ENCODE results near the gene ARHGAP26.

Gene ARHGAP26, protein sequence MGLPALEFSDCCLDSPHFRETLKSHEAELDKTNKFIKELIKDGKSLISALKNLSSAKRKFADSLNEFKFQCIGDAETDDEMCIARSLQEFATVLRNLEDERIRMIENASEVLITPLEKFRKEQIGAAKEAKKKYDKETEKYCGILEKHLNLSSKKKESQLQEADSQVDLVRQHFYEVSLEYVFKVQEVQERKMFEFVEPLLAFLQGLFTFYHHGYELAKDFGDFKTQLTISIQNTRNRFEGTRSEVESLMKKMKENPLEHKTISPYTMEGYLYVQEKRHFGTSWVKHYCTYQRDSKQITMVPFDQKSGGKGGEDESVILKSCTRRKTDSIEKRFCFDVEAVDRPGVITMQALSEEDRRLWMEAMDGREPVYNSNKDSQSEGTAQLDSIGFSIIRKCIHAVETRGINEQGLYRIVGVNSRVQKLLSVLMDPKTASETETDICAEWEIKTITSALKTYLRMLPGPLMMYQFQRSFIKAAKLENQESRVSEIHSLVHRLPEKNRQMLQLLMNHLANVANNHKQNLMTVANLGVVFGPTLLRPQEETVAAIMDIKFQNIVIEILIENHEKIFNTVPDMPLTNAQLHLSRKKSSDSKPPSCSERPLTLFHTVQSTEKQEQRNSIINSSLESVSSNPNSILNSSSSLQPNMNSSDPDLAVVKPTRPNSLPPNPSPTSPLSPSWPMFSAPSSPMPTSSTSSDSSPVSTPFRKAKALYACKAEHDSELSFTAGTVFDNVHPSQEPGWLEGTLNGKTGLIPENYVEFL

DNA sequence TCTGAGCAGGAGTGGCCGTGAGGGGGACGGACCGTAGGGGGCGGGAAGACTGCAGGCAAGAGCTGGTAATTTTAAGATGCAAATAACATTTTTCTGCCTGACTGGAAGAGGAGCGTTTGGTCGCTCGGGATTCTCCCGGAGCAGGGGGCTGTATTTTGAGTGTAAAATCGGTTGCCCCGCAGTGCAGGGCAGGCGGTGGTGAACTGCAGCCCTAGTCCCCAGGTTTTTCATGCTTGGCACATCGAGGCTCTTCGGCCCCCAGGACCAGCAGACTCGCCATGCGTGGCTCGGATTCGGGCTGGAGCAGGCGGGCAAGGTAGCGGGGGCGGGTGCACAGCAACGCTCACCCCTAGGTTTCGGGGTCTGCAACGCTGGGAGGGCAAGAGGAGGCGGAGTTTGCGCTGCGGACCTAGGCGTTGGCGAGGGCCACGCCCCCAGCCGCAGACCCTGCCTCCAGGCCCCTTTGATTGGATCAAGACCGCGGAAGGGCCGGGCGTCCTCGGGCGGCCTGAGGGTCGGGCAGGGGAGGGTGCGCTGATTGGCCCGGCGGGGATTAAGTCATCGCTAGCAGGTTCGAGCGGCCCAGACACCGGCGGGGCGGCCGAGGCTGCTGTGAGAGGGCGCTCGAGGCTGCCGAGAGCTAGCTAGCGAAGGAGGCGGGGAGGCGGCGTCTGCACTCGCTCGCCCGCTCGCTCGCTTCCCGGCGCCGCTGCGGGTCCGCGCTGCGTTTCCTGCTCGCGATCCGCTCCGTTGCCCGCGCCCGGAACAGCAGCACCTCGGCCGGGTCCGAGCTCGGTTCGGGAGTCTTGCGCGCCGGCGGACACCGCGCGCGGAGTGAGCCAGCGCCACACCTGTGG lies at the start of gene ARHGAP26:
ARHGAP26 (plus strand) TSS at position 585 of the 857 bp plus-strand sequence. CDS start 385 bp downstream, outside the sequence.
- DNase-seq = peak; percentile 99

DNA sequence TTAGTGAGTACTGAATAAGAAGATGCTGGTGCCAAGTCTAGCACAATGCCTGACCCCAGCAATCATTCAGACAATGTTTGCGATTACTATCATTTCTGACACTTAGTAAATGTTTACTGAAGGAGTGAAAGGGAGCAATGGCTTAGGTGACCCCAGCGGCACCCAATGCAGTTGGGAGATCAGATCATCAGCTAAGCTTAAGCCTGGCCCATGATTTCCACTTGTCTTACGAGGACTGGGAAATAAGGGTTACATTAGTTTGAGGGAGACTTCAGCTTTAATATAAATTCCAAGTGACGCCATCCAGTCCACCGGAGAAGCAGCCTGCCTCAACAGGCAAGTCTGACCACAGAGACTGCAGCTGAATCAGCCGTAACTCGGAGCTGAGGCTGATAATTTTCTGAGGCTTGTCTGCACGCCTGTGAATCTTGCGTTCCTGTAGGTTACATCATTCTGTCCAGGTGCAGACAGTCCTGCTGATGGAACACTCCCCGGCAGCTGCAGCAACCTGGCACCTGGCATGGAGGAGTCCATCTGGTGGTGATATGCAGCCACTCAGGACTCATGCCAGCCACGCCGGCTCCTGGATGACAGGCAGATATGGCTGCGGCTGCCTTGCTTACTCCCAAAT lies 49.4 kb upstream of the ARHGAP26 start:
- DNase-seq = no peak

DNA sequence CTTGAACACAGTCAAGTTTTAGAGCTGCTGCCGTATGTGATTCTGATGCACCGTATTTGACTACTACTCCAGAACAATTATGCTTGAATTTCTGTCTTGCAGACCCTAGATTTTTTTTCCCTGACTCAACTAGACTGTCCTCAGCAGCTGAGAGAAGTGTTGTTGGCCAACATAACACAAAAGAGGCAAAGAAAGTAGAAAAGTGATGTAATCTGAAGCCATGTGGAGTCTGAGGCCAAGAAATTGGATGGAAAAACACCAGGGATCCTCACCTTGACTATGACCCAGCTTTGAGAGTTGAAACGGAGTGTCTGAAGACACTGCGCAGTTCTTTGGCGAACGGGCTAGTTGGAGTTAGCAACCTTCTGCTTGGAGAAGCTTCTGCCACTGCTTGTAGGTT lies 48.0 kb upstream of the ARHGAP26 start:
- DNase-seq = no peak

DNA sequence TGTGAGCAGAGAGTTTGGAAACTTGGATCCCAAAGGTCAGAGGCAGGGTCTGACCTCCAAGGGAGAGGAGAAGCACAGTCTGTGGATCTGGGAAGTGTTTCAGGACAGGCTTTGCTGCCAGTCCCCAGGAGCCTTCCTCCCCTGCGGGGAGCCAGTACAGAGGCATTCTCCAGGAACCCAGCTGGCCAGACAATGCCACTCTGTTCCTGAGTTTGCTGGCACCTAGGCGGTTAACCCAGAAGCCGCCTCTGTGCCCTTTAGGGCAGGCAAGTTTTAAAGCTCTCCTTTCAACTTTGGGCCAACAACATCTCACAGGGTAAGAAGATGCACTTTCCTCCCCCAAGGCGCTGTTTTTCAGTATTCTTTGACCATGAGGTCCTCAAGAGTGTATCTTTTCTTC lies 47.3 kb upstream of the ARHGAP26 start:
- no peak for DNase-seq

DNA sequence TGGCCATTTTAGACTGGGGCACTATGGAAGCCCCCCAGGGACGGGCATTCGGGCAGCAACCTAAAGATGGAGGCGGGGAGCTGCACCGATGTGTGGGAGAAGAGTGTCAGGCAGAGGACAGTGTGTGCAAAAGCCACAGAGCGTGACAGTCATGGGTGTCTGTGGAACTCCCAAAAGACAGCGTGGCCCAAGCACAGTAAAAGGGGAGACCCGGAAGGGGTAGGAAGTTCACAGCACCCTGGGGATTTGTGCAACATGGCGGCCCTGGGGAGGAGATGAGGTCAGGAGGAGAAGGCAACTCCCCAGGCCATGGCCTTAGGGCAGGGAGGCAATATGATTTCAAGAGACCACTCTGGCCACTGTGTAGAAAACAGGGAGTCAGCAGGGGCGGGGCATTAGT lies 45.4 kb upstream of the ARHGAP26 start:
- no peak for DNase-seq

- DNase-seq = no peak
These were observed 44.7 kb upstream of the ARHGAP26 start for GRCh38 chr5:142725231-142726187.

DNA sequence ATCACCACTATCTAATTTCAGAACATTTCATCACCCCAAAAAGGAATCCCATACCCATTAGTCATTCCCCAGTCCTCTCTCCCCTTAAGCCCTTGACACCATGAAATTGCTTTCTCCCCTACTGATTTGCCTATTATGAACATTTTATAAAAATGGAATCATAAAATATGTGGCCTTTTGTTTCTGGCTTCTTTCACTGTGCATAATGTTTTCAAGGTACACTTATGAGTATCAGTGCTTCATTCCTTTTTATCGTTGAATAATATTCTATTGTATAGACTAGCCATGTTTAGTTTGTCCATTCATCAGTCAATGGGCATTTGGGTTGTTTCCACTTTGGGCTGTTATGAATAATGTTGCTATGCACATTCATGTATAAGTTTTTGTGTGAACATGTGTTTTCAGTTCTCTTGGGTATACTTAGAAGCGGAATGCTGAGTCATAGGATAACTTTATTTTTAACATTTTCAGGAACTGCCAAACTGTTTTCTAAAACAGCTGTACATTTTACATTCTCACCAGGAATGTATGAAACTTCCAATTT lies 43.9 kb upstream of the ARHGAP26 start:
- DNase-seq = peak; percentile 60 to 89 (median 87)

DNA sequence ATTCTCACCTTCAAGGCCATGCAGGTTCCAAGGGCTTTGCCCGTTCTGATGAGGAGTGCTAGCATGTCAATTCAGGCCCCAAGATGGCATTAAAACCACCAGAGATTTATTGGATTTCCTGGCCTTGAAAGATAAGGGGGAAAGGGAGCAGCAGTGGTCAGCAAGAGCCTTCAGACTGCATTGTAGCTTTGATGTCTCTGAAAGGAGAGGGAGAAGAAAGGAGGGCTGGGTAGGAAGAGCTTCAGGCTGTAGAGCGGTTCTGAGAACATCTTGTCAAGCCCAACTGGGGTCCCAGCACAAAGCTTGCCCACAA lies 42.5 kb upstream of the ARHGAP26 start:
- DNase-seq = no peak

DNA sequence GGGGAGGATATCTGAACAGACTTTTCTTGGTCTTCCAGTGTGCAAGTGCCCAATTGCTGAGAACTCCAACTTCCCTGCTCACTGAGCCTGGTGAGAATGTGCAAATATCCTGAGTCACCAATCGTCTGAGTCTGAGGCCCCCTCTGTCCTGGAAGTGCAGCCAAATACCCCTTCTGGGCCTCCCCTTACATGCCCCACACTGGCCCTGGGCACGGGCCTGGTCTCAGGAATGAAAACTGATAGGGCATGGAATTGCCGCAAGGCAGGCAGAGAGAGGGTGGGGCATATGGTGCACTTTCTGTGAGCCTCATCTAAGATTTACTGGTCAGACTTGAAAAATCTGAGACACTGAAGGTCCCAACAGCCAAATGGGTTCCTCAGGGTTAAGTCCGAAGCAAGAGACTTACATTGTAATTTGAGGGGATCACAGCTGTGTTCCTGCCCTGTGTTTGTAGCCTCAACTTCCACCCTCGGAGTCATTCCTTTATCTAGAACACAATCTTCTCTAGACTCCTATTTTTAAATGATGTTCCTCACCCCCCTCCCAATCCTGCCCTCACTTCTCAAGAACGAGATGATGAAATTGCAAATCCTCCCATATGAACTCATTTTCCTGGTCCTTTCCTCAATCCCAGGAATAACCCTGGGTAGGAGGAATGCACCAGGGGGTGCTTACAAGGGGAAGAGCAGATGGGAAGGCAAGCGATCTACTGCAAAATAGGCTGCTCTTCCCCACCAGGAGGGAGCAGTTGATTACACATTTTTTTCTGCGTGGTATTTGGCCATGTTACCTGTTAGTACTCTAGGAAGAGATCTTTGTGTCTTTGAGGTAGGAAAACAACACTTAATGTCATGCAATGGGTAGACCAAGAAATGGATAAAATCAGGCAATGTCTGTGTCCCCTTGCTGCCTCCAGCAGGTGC lies 34.6 kb upstream of the ARHGAP26 start:
- peak in 2 of 3 donors; percentile 22 to 45 for DNase-seq

GRCh38 chr5:142736247-142736632 lies 33.9 kb upstream of the ARHGAP26 start:
- no peak for DNase-seq

GRCh38 chr5:142737179-142737578 lies 33.0 kb upstream of the ARHGAP26 start:
- peak; percentile 78 to 80 (median 79) for DNase-seq

- DNase-seq = no peak
These were observed 29.5 kb upstream of the ARHGAP26 start for GRCh38 chr5:142740474-142741242.

DNA sequence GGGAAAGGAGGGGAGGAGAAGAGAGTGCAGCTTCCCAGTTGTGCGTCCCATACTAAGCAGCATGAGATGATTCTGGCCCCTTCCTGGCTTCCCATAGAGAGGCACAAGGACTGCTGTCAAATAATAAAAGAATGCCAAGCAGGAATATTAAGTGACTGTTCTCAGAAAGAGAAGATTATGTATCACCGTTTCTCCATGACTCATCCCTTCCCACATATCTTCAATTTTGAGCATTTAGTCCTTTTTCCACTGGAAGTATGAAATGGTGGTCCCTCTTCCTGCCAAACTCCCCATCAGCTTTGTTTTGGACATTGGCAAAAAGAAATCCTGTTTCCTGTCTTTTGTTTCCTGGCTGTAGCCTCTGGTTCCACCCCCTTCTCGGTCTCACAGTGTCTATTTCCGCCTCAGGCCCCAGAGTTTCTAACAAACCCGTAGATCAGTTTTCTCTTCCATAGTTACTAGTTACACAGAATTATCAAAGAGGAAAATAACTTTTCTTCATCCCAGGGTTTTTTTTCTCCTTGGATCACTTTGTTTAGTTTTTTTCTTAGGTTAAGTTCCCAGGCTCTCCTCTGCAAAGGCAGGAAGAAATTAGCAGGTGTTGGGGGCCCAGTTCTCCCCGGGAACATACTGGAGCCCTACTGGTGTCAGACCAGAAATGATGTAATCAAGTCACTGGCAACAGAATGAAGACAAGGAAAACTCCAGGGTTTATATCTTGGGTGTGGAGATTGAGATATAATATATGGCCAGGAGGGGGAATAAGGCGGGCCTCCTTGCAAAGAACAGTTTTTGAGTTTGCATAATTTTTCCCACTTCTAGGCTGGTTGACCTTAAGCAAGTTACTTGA lies 26.4 kb upstream of the ARHGAP26 start:
- DNase-seq = peak in 2 of 3 donors; percentile 50 to 52

- DNase-seq = no peak
These were observed 24.9 kb upstream of the ARHGAP26 start for GRCh38 chr5:142745268-142745667.

GRCh38 chr5:142746532-142747433 lies 23.4 kb upstream of the ARHGAP26 start:
- peak; percentile 49 to 72 (median 51) for DNase-seq

GRCh38 chr5:142748132-142748531 lies 22.0 kb upstream of the ARHGAP26 start:
- peak in 2 of 3 donors; percentile 26 to 39 for DNase-seq
